ENCODE measurements around the gene SEMA5A.

GRCh38 chr5:9362600-9362999 is 183.3 kb downstream of the SEMA5A start:
- no peak for TF ChIP-seq EZH2 (IDR thresholded peaks at IDR 0.05; ENCODE audit: borderline replicate concordance, insufficient read depth, low read length, poor library complexity, severe bottlenecking)
- TF ChIP-seq CTCF (IDR thresholded peaks at IDR 0.05; ENCODE audit: poor library complexity, severe bottlenecking) = no peak
- no peak for TF ChIP-seq SMC3 (conservative IDR thresholded peaks at IDR 0.05; ENCODE audit: poor library complexity)
- no peak for TF ChIP-seq EP300 (conservative IDR thresholded peaks at IDR 0.05; ENCODE audit: poor library complexity, severe bottlenecking)
